AG10803 (cell line): Measurements from ENCODE around the gene ZDHHC21.

Experiments
- DNase-seq: peaks from one replicate; pipeline ENCODE4 v3.0.0; 2010; ENCODE audit warnings: low read depth
- H3K4me3 ChIP-seq: 2 replicates; pipeline ENCODE4 v1.5.1; 2011; ENCODE audit warnings: mild to moderate bottlenecking, low read length, control low read depth
- CTCF ChIP-seq: conservative IDR thresholded peaks from 2 replicates; pipeline ENCODE4 v1.5.1; 2011; ENCODE audit warnings: mild to moderate bottlenecking, low read length, control low read depth, inconsistent platforms

Gene ZDHHC21

GRCh38 chr9:14722391-14723035 is 29.3 kb upstream of the ZDHHC21 start, which contains the start of gene CER1:
Gene CER1 (minus strand): TSS chr9:14722733. CDS start chr9:14722672, 61 bp downstream.
- no peak within 1 kb of the TSS for H3K4me3 ChIP-seq
- no peak for TF ChIP-seq CTCF
- DNase-seq, result no peak

- no peak for DNase-seq
- no peak overlapping the region for H3K4me3 ChIP-seq
- no peak for TF ChIP-seq CTCF
These were observed 26.1 kb upstream of the ZDHHC21 start for GRCh38 chr9:14719231-14719923.

- H3K4me3 ChIP-seq, result no peak overlapping the region
- DNase-seq, result no peak
- no peak for TF ChIP-seq CTCF
These were observed 21.9 kb upstream of the ZDHHC21 start for GRCh38 chr9:14715102-14715501.

GRCh38 chr9:14713187-14713767 is 20.0 kb upstream of the ZDHHC21 start:
- no peak for TF ChIP-seq CTCF
- DNase-seq, result no peak
- H3K4me3 ChIP-seq, result no peak overlapping the region

- no peak for TF ChIP-seq CTCF
- peak; percentile 40 for DNase-seq
- H3K4me3 ChIP-seq, result no peak overlapping the region
These were observed 17.6 kb upstream of the ZDHHC21 start for GRCh38 chr9:14710804-14711203.

GRCh38 chr9:14706530-14707140 is 13.4 kb upstream of the ZDHHC21 start:
- no peak for TF ChIP-seq CTCF
- DNase-seq, result no peak

More at GRCh38 chr9:14706530-14707140, 13.4 kb upstream of the ZDHHC21 start:
- no peak overlapping the region for H3K4me3 ChIP-seq
